K562 (cell line): ENCODE data around the gene SUPT3H.

Experiments used
- ARID2 ChIP-seq: fragments of 450-650 bp; IDR thresholded peaks from 2 replicates; pipeline ENCODE4 v1.6.1; 2017; ENCODE audit warnings: antibody characterized with exemption, mild to moderate bottlenecking
- CTCF ChIP-seq, 3 experiments: IDR thresholded peaks in 2 of 3; conservative IDR thresholded peaks in 1 of 3; 2 replicates each; pipeline ENCODE4 v1.5.1; 2011 to 2012; ENCODE audit warnings: low read length in 3 of 3, mild to moderate bottlenecking in 3 of 3, control low read depth in 2 of 3, improper control_type of control experiment in 1 of 3, inconsistent platforms in 1 of 3, low read depth in 1 of 3, mixed read lengths in 1 of 3, moderate library complexity in 1 of 3; ENCODE audit not compliant: insufficient read depth in 2 of 3
- FIP1L1 ChIP-seq: fragments of 200-400 bp; formaldehyde crosslinking; IDR thresholded peaks from 2 replicates; pipeline ENCODE4 v1.6.1; 2018; ENCODE audit warnings: mild to moderate bottlenecking, low read depth, low read length; ENCODE audit not compliant: poor library complexity, severe bottlenecking
- MTA1 ChIP-seq: fragments of 450-650 bp; IDR thresholded peaks from 2 replicates; pipeline ENCODE4 v1.6.1; 2017; ENCODE audit warnings: borderline replicate concordance
- MXI1 ChIP-seq: IDR thresholded peaks from 2 replicates; pipeline ENCODE4 v1.6.1; 2011; ENCODE audit warnings: low read depth, mild to moderate bottlenecking, improper control_type of control experiment, low read length
- NRF1 ChIP-seq, 2 experiments: fragments of 450-650 bp; IDR thresholded peaks in 1 of 2; conservative IDR thresholded peaks in 1 of 2; 2 replicates each; pipeline ENCODE4 v1.6.1; 2014; ENCODE audit warnings: mild to moderate bottlenecking in 2 of 2
- POLR2A ChIP-seq: fragments of 450-650 bp; conservative IDR thresholded peaks from 2 replicates; pipeline ENCODE4 v1.6.1; 2016
- POLR2AphosphoS5 ChIP-seq: IDR thresholded peaks from 2 replicates; pipeline ENCODE4 v1.6.1; 2011; ENCODE audit warnings: mild to moderate bottlenecking, low read depth, low read length, moderate library complexity; ENCODE audit not compliant: control insufficient read depth, insufficient read depth
- RFX5 ChIP-seq: IDR thresholded peaks from 2 replicates; pipeline ENCODE4 v1.6.1; 2011; ENCODE audit warnings: low read depth, mild to moderate bottlenecking, improper control_type of control experiment, low read length
- SRSF3 ChIP-seq: fragments of 200-400 bp; formaldehyde crosslinking; IDR thresholded peaks from 2 replicates; pipeline ENCODE4 v1.6.1; 2016; ENCODE audit warnings: mild to moderate bottlenecking, low read length, moderate library complexity; ENCODE audit not compliant: insufficient read depth
- STAT5B ChIP-seq: fragments of 250-450 bp; sonication (Bioruptor Pico); IDR thresholded peaks from 2 replicates; pipeline ENCODE4 v1.8.0; 2021; ENCODE audit warnings: mild to moderate bottlenecking, inconsistent platforms
- TCF7L2 ChIP-seq: fragments of 150-350 bp; IDR thresholded peaks from 2 replicates; pipeline ENCODE4 v1.6.1; 2016; ENCODE audit warnings: low read depth, mild to moderate bottlenecking, low read length, moderate library complexity
- ZNF263 ChIP-seq: sonication (generic); formaldehyde crosslinking; IDR thresholded peaks from 2 replicates; pipeline ENCODE4 v1.8.0; 2022; ENCODE audit warnings: mild to moderate bottlenecking, missing genetic modification reagents, borderline replicate concordance
- ZNF639 ChIP-seq, 2 experiments: fragments of 200-800 bp in 1 of 2; sonication (Bioruptor generic) in 1 of 2; sonication (generic) in 1 of 2; formaldehyde crosslinking in 1 of 2; IDR thresholded peaks in 1 of 2; conservative IDR thresholded peaks in 1 of 2; 2 replicates each; pipeline versions ENCODE4 v1.5.0 to v1.6.1; 2016 to 2020; ENCODE audit warnings: missing compliant biosample characterization in 1 of 2, missing genetic modification characterization in 1 of 2, missing genetic modification reagents in 1 of 2

- TF ChIP-seq TCF7L2: no peak
- TF ChIP-seq SRSF3: no peak
- no peak for TF ChIP-seq ZNF639 (CRISPR knock-in tag; conservative IDR thresholded peaks at IDR 0.05 in 1 of 2, IDR thresholded peaks at IDR 0.05 in 1 of 2)
- no peak for TF ChIP-seq ARID2
- TF ChIP-seq POLR2A: no peak
- no peak for TF ChIP-seq MTA1
- TF ChIP-seq RFX5: no peak
- TF ChIP-seq POLR2AphosphoS5: no peak
- no peak for TF ChIP-seq STAT5B
- TF ChIP-seq ZNF263 (CRISPR knock-in tag): no peak
- no peak for TF ChIP-seq FIP1L1
- no peak for TF ChIP-seq NRF1 (conservative IDR thresholded peaks at IDR 0.05 in 1 of 2, IDR thresholded peaks at IDR 0.05 in 1 of 2)
- no peak for TF ChIP-seq MXI1
- TF ChIP-seq CTCF (IDR thresholded peaks at IDR 0.05 in 2 of 3, conservative IDR thresholded peaks at IDR 0.05 in 1 of 3; ENCODE audit: insufficient read depth in 2 of 3, low read depth in 1 of 3, low read length in 3 of 3): no peak
Observed at GRCh38 chr6:44959651-44960050, 418.1 kb downstream of the SUPT3H start.
